PC-9 (cell line): ENCODE measurements around the gene BCR.

ENCODE experiments used
- EZH2 ChIP-seq: fragments of 200-600 bp; sonication (generic); IDR thresholded peaks from 2 replicates; pipeline ENCODE4 v1.8.0; 2017; ENCODE audit warnings: antibody characterized with exemption, low read depth
- TF ChIP-seq, protein P1 (sequence below): fragments of 200-600 bp; sonication (generic); conservative IDR thresholded peaks from 2 replicates; pipeline ENCODE4 v1.6.1; 2017; ENCODE audit warnings: mixed run types, antibody characterized with exemption, mild to moderate bottlenecking, moderate library complexity

DNA sequence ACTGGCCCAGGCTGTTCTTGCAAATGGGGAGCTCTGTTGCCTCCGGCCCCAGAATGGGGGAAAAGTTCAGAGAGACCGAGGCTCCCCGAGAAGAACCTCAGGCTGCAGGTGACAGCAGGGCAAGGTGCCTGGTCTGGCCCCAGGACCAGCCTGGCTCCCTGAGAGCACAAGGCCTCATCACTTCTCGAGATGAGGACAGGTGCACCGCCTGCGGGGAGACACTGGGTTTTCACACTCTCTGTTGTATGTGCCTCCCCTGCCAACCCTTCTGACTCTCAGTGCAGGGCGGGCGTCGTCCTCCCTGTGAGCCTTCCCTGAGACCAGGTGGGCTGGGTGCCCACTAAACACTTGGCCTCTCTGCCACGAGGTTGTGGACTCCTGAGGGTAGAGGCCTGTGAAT is 102.2 kb downstream of the BCR start:
- TF ChIP-seq, protein P1, sequence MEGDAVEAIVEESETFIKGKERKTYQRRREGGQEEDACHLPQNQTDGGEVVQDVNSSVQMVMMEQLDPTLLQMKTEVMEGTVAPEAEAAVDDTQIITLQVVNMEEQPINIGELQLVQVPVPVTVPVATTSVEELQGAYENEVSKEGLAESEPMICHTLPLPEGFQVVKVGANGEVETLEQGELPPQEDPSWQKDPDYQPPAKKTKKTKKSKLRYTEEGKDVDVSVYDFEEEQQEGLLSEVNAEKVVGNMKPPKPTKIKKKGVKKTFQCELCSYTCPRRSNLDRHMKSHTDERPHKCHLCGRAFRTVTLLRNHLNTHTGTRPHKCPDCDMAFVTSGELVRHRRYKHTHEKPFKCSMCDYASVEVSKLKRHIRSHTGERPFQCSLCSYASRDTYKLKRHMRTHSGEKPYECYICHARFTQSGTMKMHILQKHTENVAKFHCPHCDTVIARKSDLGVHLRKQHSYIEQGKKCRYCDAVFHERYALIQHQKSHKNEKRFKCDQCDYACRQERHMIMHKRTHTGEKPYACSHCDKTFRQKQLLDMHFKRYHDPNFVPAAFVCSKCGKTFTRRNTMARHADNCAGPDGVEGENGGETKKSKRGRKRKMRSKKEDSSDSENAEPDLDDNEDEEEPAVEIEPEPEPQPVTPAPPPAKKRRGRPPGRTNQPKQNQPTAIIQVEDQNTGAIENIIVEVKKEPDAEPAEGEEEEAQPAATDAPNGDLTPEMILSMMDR: no peak
- TF ChIP-seq EZH2: no peak
